Right lobe of liver (tissue), 6 donors: ENCODE measurements around the gene CDKN2B. TPM values are rescaled to one million over a fixed set of nuclear protein-coding genes. Genes with fewer than 3 reads are reported as not detected.

Source experiments
- ATAC-seq, 4 donors: fragments of 200-7000 bp; cut with Tn5 transposase; one replicate each; pipeline ENCODE4 v1.9.1; 2020; ENCODE audit warnings: mild to moderate bottlenecking in 4 of 4, moderate library complexity in 4 of 4
- DNase-seq, 3 donors: peaks; one replicate each; pipeline ENCODE4 v3.0.0-alpha.2; 2020
- H3K27ac ChIP-seq, 3 donors: fragments of 200-600 bp; one replicate each; pipeline ENCODE4 v1.8.0; 2022
- H3K27me3 ChIP-seq, 2 donors: fragments of 200-600 bp; one replicate each; pipeline ENCODE4 v1.8.0; 2022
- H3K36me3 ChIP-seq, 4 donors: fragments of 200-600 bp; sonication (generic) in 1 of 4; one replicate each; pipeline versions ENCODE4 v1.5.1 to v1.8.0; 2017 to 2022; ENCODE audit warnings: control low read depth in 1 of 4
- H3K4me1 ChIP-seq, 4 donors: fragments of 200-600 bp; sonication (generic) in 1 of 4; one replicate each; pipeline versions ENCODE4 v1.5.1 to v1.8.0; 2017 to 2022; ENCODE audit warnings: control low read depth in 1 of 4
- H3K4me3 ChIP-seq, 3 donors: fragments of 200-600 bp; one replicate each; pipeline ENCODE4 v1.8.0; 2022
- H3K9me3 ChIP-seq, 4 donors: fragments of 200-600 bp; sonication (generic) in 1 of 4; one replicate each; pipeline versions ENCODE4 v1.5.1 to v1.8.0; 2017 to 2022; ENCODE audit warnings: control low read depth in 1 of 4
- POLR2A ChIP-seq: fragments of 450-650 bp; IDR thresholded peaks from one replicate; pipeline ENCODE4 v1.6.1; 2017; ENCODE audit warnings: antibody characterized with exemption, mild to moderate bottlenecking
- WGBS: methylation state at CpG from one replicate; pipeline ENCODE4 v1.1.6; 2018; ENCODE audit warnings: low coverage, low lambda C conversion rate; ENCODE audit not compliant: insufficient coverage; ENCODE audit errors: missing lambda C conversion rate; 5-methylcytosine and 5-hydroxymethylcytosine counted together
- intact Hi-C, 2 donors: fragments of 100-400 bp; cut with DNase I; formaldehyde crosslinking; loops; one replicate each; pipeline versions ENCODE4 v1.11.2 to v1.14.1; 2022
- total RNA-seq, 6 experiments: library from RNA; depleted of rRNA in 2 of 6; stranded (reverse); fragments of >200 nt in 2 of 6; fragmentation: NEBNext Ultra II Directional in 3 of 6; extraction: Animal tissue kit (Norgen Biotek cat#: 25700) in 3 of 6; gene quantifications; one replicate each; pipeline versions ENCODE4 v1.1.0 to v1.2.4, GENCODE V29; 2016 to 2023
- TF ChIP-seq, protein P1 (sequence below), 4 donors: fragments of 200-600 bp in 3 of 4; fragments of 450-650 bp in 1 of 4; IDR thresholded peaks; one replicate each; pipeline versions ENCODE4 v1.5.1 to v1.8.0; 2016 to 2022; ENCODE audit warnings: antibody characterized with exemption in 4 of 4, mild to moderate bottlenecking in 2 of 4
- donor health status: DM: no; HTN: yes; CAD: no.
- donor health status: DM: no; HTN: no; CAD: no.
- donor health status: DM: no; HTN: no; CAD: no.
- donor health status: DM: no; HTN: yes; CAD: no.
- donor health status: DM: no; HTN: yes; CAD: no.

The CDKN2B gene
- total RNA-seq, 6 experiments from 2014 or later: 0.64 to 4.2 (median 1.8) TPM

DNA sequence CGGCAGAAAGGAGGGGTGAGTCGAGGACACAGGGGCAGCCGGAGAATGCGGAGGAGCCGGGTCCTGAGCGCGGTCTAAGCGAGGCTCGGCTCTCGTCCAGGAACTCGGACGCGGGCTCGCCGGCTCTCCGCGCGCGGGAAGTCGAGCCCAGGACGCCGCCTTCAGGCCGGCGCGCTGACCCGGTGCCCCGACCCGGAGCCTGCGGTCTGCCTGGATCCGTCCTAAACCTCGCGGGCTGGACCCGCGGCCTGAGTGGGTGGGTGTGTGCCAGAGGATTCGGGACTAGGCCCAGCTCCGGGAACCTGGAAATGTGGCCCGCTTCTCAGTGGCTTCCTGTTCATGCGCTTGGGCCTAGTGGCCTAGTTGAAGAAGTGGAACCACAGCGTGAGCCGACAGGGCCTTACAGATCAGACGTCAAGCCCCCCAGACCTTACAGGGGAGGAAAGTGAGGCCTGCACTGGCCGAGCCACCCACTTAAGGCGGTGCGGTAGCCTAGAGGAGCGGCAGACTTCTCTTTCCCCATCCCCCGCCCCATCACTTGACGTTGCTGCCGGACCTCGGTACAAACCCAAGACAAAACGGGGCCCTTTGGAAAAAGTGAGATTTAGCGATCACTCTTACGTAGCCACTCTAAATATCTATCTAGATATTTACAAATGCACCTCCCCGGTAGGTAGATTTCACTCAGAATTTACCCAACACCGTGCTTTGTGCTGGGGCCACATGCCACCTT is 13.3 kb downstream of the CDKN2B start:
- WGBS: 86% methylated on average over 2 of the region's 54 CpGs
- intact Hi-C loops: no loop called here
- peaks cover 0 to 4% (median 0%) of the 10 kb centered on the region in 4 donors for H3K4me1 ChIP-seq
- TF ChIP-seq, protein P1, sequence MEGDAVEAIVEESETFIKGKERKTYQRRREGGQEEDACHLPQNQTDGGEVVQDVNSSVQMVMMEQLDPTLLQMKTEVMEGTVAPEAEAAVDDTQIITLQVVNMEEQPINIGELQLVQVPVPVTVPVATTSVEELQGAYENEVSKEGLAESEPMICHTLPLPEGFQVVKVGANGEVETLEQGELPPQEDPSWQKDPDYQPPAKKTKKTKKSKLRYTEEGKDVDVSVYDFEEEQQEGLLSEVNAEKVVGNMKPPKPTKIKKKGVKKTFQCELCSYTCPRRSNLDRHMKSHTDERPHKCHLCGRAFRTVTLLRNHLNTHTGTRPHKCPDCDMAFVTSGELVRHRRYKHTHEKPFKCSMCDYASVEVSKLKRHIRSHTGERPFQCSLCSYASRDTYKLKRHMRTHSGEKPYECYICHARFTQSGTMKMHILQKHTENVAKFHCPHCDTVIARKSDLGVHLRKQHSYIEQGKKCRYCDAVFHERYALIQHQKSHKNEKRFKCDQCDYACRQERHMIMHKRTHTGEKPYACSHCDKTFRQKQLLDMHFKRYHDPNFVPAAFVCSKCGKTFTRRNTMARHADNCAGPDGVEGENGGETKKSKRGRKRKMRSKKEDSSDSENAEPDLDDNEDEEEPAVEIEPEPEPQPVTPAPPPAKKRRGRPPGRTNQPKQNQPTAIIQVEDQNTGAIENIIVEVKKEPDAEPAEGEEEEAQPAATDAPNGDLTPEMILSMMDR (IDR thresholded peaks at IDR 0.05): peak; percentile 13 to 41 (median 24)
- no peak for TF ChIP-seq POLR2A
- H3K27me3 ChIP-seq: peaks cover 0 to 3% of the 10 kb centered on the region in 2 donors
- ATAC-seq (peak; percentile 72 to 83 (median 78)), DNase-seq (peak; percentile 65 to 74 (median 68))
- peak overlapping the region; percentile 74 to 91 (median 84) for H3K4me3 ChIP-seq
- H3K36me3 ChIP-seq: no peaks in the 10 kb centered on the region
- no peak overlapping the region for H3K27ac ChIP-seq
- no peaks in the 10 kb centered on the region for H3K9me3 ChIP-seq

DNA sequence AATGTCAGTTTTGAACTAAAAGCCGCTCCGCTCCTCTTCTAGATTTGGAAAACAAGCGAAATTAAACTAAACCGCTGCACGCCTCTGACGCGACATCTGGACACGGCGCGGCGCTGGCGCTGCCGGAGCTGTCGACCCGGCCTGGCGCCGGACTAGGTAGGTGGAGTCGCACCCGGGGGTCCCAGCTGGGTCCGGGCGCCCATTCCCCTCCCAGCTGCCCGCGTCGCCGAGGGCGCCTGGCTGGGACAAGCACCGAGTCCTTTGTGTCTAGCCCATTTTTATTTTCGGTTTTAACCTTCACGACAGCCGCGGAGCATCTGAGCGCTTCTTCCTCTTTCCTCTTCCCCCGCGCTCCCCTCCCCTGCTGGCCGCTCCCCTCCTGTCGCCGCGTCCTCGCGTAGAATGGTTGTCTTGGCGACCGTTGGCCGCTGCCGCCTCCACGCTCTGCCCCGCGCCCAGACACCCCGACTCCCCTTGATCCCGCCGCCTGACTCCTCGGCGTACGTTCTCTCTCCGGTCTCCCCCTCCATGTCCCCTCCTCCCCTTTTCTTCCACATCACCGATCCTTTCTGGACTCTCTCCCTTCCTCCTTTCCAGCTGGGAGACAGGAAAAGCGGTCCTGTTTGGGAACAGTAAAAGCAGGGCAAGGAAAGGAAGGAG is 14.0 kb downstream of the CDKN2B start:
- intact Hi-C loops: no loop called here
- under 1% methylated on average over 30 of the region's 56 CpGs for WGBS
- Histone ChIP-seq H3K27ac (peak overlapping the region; percentile 61 to 77 (median 62)), H3K9me3 (no peaks in the 10 kb centered on the region), H3K27me3 (peaks cover 0 to 3% of the 10 kb centered on the region in 2 donors), H3K4me3 (peak overlapping the region; percentile 74 to 91 (median 84)), H3K4me1 (peaks cover 0 to 4% (median 0%) of the 10 kb centered on the region in 4 donors), H3K36me3 (no peaks in the 10 kb centered on the region)
- peak; percentile 81 to 85 (median 82) for ATAC-seq
- DNase-seq: peak; percentile 67 to 79 (median 78)
- TF ChIP-seq POLR2A: peak; percentile 17
- TF ChIP-seq, protein P1 (IDR thresholded peaks at IDR 0.05): no peak

DNA sequence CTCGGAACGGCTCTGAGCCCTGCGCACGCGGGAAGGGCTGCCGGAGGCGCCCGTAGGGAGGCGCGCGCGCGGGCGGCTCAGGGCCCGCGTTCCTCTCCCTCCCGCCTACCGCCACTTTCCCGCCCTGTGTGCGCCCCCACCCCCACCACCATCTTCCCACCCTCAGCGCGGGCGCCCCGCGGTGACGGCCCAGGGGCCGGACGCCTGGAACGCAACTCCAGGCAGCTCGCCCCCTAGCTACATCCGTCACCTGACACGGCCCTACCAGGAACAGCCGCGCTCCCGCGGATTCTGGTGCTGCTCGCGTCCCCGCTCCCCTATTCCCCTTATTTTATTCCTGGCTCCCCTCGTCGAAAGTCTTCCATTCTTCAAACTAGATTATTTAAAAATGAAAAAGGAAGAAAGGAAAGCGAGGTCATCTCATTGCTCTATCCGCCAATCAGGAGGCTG is 14.5 kb downstream of the CDKN2B start, which contains the start of gene CDKN2B-AS1:
TSS of gene CDKN2B-AS1 (plus strand) at position 236 of the 450 bp plus-strand sequence.
- whole genome bisulfite sequencing: 1% methylated on average over 14 of the region's 43 CpGs
- intact Hi-C loops: no loop called here
- peak; percentile 63 to 72 (median 66) for ATAC-seq
- peaks cover 0 to 4% (median 0%) of the 10 kb centered on the region in 4 donors for H3K4me1 ChIP-seq
- no peaks in the 10 kb centered on the region for H3K36me3 ChIP-seq
- DNase-seq: peak in 2 of 3 donors; percentile 71 to 74
- no peak for TF ChIP-seq POLR2A
- TF ChIP-seq, protein P1 (IDR thresholded peaks at IDR 0.05): peak in 1 of 4 donors; percentile 10
- peak within 1 kb of the TSS; percentile 74 to 91 (median 84) for H3K4me3 ChIP-seq
- no peaks in the 10 kb centered on the region for H3K9me3 ChIP-seq
- peak within 1 kb of the TSS; percentile 61 to 77 (median 62) for H3K27ac ChIP-seq
- peaks cover 0 to 7% of the 10 kb centered on the region in 2 donors for H3K27me3 ChIP-seq

DNA sequence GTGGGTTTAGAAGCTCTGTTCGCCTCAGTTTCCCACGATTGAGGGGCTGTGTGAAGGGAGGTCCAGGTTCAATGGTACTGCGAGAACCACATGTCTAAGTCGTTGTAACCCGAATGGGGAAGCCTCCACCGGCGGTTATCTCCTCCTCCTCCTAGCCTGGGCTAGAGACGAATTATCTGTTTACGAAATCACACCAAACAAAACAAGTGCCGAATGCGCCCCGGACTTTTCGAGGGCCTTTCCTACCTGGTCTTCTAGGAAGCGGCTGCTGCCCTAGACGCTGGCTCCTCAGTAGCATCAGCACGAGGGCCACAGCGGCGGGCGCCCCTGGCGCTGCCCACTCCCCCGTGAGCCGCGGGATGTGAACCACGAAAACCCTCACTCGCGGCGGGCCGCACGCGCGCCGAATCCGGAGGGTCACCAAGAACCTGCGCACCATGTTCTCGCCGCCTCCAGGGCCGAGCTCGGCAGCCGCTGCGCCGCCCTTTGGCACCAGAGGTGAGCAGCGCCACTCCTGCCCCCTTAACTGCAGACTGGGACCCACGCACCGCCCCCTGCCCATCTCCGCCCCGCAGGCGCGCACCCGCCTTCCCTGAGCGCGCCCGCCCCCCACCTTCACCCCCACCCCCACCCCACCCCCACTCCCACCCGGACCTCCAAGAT is 15.1 kb downstream of the CDKN2B start, which contains the start of gene CDKN2A:
TSS of gene CDKN2A (minus strand) at position 500 of the 663 bp plus-strand sequence.
- no peaks in the 10 kb centered on the region for H3K36me3 ChIP-seq
- H3K27me3 ChIP-seq: peaks cover 0 to 11% of the 10 kb centered on the region in 2 donors
- peak within 1 kb of the TSS; percentile 74 to 91 (median 84) for H3K4me3 ChIP-seq
- ATAC-seq: peak; percentile 54 to 64 (median 60)
- peaks cover 0 to 4% (median 0%) of the 10 kb centered on the region in 4 donors for H3K4me1 ChIP-seq
- no peaks in the 10 kb centered on the region for H3K9me3 ChIP-seq
- DNase-seq: peak in 2 of 3 donors; percentile 65 to 72
- intact Hi-C loops: no loop called here
- TF ChIP-seq, protein P1 (IDR thresholded peaks at IDR 0.05): no peak
- no peak for TF ChIP-seq POLR2A
- H3K27ac ChIP-seq: peak within 1 kb of the TSS; percentile 61 to 77 (median 62)
- 0% methylated on average over 1 of the region's 53 CpGs for WGBS
